Caco-2 (cell line): ENCODE measurements around the gene HSPA12A. TPM values are rescaled to one million over a fixed set of nuclear protein-coding genes. Genes with fewer than 3 reads are reported as not detected.

Experiments
- BruUV-seq: library from RNA; stranded (reverse); fragments of 400-500 nt; replicated peaks from 2 replicates; lab custom pipeline; 2021; lab: Mats Ljungman, UMichigan
- CTCF ChIA-PET: fragments of 300-600 bp; sonication (Branson Sonifier 250); formaldehyde crosslinking; loops from one replicate; lab custom pipeline; 2022; ENCODE audit warnings: antibody characterized with exemption; lab: Charles Lee
- POLR2A ChIA-PET: fragments of 300-600 bp; sonication (Branson Sonifier 250); formaldehyde crosslinking; loops from one replicate; lab custom pipeline; 2022; ENCODE audit warnings: antibody characterized with exemption; lab: Charles Lee
- DNase-seq, 2 experiments: peaks; one replicate each; pipeline versions ENCODE4 v3.0.0 to v3.0.0-alpha.2; 2020 to 2022
- H3K27me3 ChIP-seq: replicated peaks from 2 replicates; pipeline ENCODE4 v1.6.0; 2011; ENCODE audit warnings: low read length; ENCODE audit not compliant: control insufficient read depth, insufficient read depth
- H3K36me3 ChIP-seq: 2 replicates; pipeline ENCODE4 v1.5.1; 2011; ENCODE audit warnings: low read length; ENCODE audit not compliant: control insufficient read depth, insufficient read depth
- H3K4me1 ChIP-seq: fragments of 250-450 bp; sonication (Bioruptor Pico); 2 replicates; pipeline ENCODE4 v1.5.1; 2020; ENCODE audit warnings: mild to moderate bottlenecking
- H3K4me3 ChIP-seq: 2 replicates; pipeline ENCODE4 v1.5.1; 2011; ENCODE audit warnings: low read depth, mild to moderate bottlenecking, control low read depth, low read length
- H3K9me3 ChIP-seq: fragments of 250-450 bp; sonication (Bioruptor Pico); 2 replicates; pipeline ENCODE4 v1.5.1; 2020; ENCODE audit warnings: mild to moderate bottlenecking, moderate library complexity
- H3K27ac Mint-ChIP-seq: one replicate; pipeline ENCODE4 v1.8.0; 2022; ENCODE audit warnings: mixed read lengths; ENCODE audit not compliant: unreplicated experiment
- H3K27me3 Mint-ChIP-seq: one replicate; pipeline ENCODE4 v1.8.0; 2022; ENCODE audit warnings: mixed read lengths; ENCODE audit not compliant: insufficient read depth, unreplicated experiment
- H3K36me3 Mint-ChIP-seq: one replicate; pipeline ENCODE4 v1.8.0; 2022; ENCODE audit warnings: mild to moderate bottlenecking, mixed read lengths; ENCODE audit not compliant: insufficient read depth, unreplicated experiment
- H3K4me1 Mint-ChIP-seq: one replicate; pipeline ENCODE4 v1.8.0; 2022; ENCODE audit warnings: low read depth, mixed read lengths; ENCODE audit not compliant: unreplicated experiment
- H3K4me3 Mint-ChIP-seq: one replicate; pipeline ENCODE4 v1.8.0; 2022; ENCODE audit warnings: mild to moderate bottlenecking, moderate library complexity, mixed read lengths; ENCODE audit not compliant: unreplicated experiment
- H3K9me3 Mint-ChIP-seq: one replicate; pipeline ENCODE4 v1.8.0; 2022; ENCODE audit warnings: mixed read lengths; ENCODE audit not compliant: unreplicated experiment
- CTCF ChIP-seq, 2 experiments: fragments of 200-600 bp in 1 of 2; IDR thresholded peaks; 1 replicate in 1 of 2; 2 replicates in 1 of 2; pipeline versions ENCODE4 v1.5.1 to v1.8.0; 2011 to 2022; ENCODE audit warnings: antibody characterized with exemption in 1 of 2, control low read depth in 1 of 2, inconsistent platforms in 1 of 2, low read depth in 1 of 2, low read length in 1 of 2, mild to moderate bottlenecking in 1 of 2, moderate library complexity in 1 of 2; ENCODE audit not compliant: insufficient read depth in 1 of 2, severe bottlenecking in 1 of 2, unreplicated experiment in 1 of 2
- intact Hi-C: fragments of 100-400 bp; cut with micrococcal nuclease; formaldehyde crosslinking; loops from one replicate; pipeline ENCODE4 v1.10.0; 2022; ENCODE audit not compliant: unreplicated experiment
- total RNA-seq: library from RNA; stranded (reverse); gene quantifications from 2 replicates; pipeline ENCODE4 v1.2.3, GENCODE V29; 2022

The HSPA12A gene
- total RNA-seq, 1 experiment from 2014 or later: 27.0 TPM

DNA sequence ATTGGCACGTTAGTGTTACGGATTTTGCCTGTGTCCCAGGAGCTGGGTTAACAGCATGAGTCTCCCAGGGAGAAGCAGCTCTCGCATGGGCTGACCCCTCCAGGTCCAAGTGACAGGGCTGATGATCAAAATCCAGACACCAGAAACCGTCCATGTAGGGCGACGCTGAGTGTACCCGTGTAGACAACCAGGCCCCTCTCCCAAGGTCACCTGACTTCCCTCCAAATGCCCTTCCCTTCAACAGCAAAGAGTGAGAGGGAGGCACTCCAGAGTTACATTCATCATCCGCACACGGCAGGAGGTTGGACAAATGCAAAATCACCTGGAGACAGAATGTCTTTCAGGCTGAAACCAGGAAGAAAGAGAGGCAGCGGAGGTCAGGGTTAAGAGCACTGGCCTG is 14.9 kb upstream of the HSPA12A start:
- TF ChIP-seq CTCF (IDR thresholded peaks at IDR 0.05; ENCODE audit: insufficient read depth in 1 of 2, low read depth in 1 of 2, low read length in 1 of 2, severe bottlenecking in 1 of 2, unreplicated experiment in 1 of 2): no peak
- Mint-ChIP-seq H3K27me3 (peaks cover 3% of the 10 kb centered on the region), H3K4me1 (no peaks in the 10 kb centered on the region), H3K36me3 (no peaks in the 10 kb centered on the region), H3K9me3 (no peaks in the 10 kb centered on the region), H3K4me3 (no peak overlapping the region), H3K27ac (no peak overlapping the region)
- intact Hi-C loops: no loop called here
- H3K27me3 ChIP-seq: no peaks in the 10 kb centered on the region
- H3K9me3 ChIP-seq: no peaks in the 10 kb centered on the region
- BruUV-seq: no TSS peak
- CTCF ChIA-PET: no interaction called here
- H3K36me3 ChIP-seq: no peaks in the 10 kb centered on the region
- H3K4me3 ChIP-seq: no peak overlapping the region
- DNase-seq: no peak
- no peaks in the 10 kb centered on the region for H3K4me1 ChIP-seq
- POLR2A ChIA-PET: no interaction called here

- Histone ChIP-seq H3K4me3 (no peak overlapping the region), H3K4me1 (no peaks in the 10 kb centered on the region), H3K36me3 (no peaks in the 10 kb centered on the region), H3K9me3 (no peaks in the 10 kb centered on the region), H3K27me3 (no peaks in the 10 kb centered on the region)
- TF ChIP-seq CTCF (IDR thresholded peaks at IDR 0.05; ENCODE audit: insufficient read depth in 1 of 2, low read depth in 1 of 2, low read length in 1 of 2, severe bottlenecking in 1 of 2, unreplicated experiment in 1 of 2): no peak
- no peaks in the 10 kb centered on the region for H3K4me1 Mint-ChIP-seq
- H3K27me3 Mint-ChIP-seq: peaks cover 3% of the 10 kb centered on the region
- no TSS peak for BruUV-seq
- ChIA-PET POLR2A (no interaction called here), CTCF (interaction anchor here (0.5 kb wide), 1 partner anchor 94 kb away, joined by 3 read pairs; no protein-coding TSS in a partner anchor)
- H3K4me3 Mint-ChIP-seq: no peak overlapping the region
- DNase-seq: no peak
- no peaks in the 10 kb centered on the region for H3K9me3 Mint-ChIP-seq
- no peaks in the 10 kb centered on the region for H3K36me3 Mint-ChIP-seq
- no peak overlapping the region for H3K27ac Mint-ChIP-seq
- intact Hi-C loops: no loop called here
These were observed 13.9 kb upstream of the HSPA12A start for GRCh38 chr10:116756277-116756676.

DNA sequence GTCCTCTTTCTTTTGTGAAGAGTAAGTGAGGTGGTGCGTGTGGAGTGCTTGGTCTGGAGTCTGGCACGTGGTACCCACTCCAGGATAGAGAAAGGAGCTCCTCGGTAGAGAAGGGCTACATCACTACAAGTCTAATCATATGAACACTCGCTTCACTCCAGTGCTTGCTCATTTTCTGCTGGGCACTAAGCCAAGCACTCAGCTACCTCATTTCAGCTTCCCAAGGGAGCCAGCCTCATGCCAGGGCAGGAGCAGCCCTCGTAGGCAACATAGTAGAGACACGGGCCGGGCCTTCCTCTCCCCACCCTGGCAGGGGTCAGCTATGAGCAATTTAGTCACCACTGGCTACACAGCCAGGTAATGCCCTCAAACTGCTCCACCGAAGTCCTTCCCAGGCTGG is 11.4 kb upstream of the HSPA12A start:
- H3K36me3 Mint-ChIP-seq: no peaks in the 10 kb centered on the region
- no peak for TF ChIP-seq CTCF (IDR thresholded peaks at IDR 0.05; ENCODE audit: insufficient read depth in 1 of 2, low read depth in 1 of 2, low read length in 1 of 2, severe bottlenecking in 1 of 2, unreplicated experiment in 1 of 2)
- CTCF ChIA-PET: no interaction called here
- H3K4me3 Mint-ChIP-seq: no peak overlapping the region
- Histone ChIP-seq H3K27me3 (no peaks in the 10 kb centered on the region), H3K4me1 (no peaks in the 10 kb centered on the region), H3K9me3 (peaks cover 5% of the 10 kb centered on the region; the same call in 1 of the 2 replicates), H3K4me3 (no peak overlapping the region), H3K36me3 (no peaks in the 10 kb centered on the region)
- no peak overlapping the region for H3K27ac Mint-ChIP-seq
- H3K27me3 Mint-ChIP-seq: peaks cover 3% of the 10 kb centered on the region
- intact Hi-C loops: no loop called here
- H3K4me1 Mint-ChIP-seq: no peaks in the 10 kb centered on the region
- DNase-seq: no peak
- POLR2A ChIA-PET: no interaction called here
- no peaks in the 10 kb centered on the region for H3K9me3 Mint-ChIP-seq
- no TSS peak for BruUV-seq
